Measurements from ENCODE around the gene ABO. TPM values are rescaled to one million over a fixed set of nuclear protein-coding genes. Genes with fewer than 3 reads are reported as not detected.

ABO gene
- total and polyA plus RNA-seq, 9 of the 15 experiments (the other 6 are each of a cell fraction or from before 2014, with no cell fraction given) = 5.0 to 21.9 (median 11.9) TPM

DNA sequence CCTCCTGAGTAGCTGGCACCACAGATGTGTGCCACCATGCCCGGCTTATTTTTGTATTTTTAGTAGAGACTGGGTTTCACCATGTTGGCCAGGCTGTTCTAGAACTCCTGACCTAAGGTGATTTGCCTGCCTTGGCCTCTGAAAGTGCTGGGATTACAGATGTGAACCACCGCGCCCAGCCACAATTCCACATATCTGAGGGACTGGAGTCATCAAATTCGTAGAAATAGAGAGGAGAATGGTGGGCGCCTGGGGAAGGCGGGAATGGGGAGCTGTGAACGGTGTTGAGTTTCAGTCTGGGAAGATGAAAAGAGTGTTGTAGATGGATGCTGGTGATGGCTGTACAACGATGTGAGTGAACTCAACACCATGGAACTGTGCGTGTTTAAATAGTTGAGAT, 1.9 kb upstream of the ABO start:
- no peaks in the 10 kb centered on the region for H3K9me1 ChIP-seq (ENCODE audit: control insufficient read depth, insufficient read depth, low read length)
- peaks cover under 1% of the 10 kb centered on the region; the same call in 1 of the 3 replicates for H3K36me3 ChIP-seq (ENCODE audit: control insufficient read depth, insufficient read depth, low read length)
- no peak overlapping the region for H3K9ac ChIP-seq (ENCODE audit: insufficient read depth in 1 of 2, low read depth in 2 of 2, low read length in 2 of 2)
- intact Hi-C loops (cut with micrococcal nuclease) (loop anchor here (10.0 kb wide), 1 partner anchor 48 kb away; no protein-coding TSS in a partner anchor), in situ Hi-C loops (cut with MboI) (no loop called here)
- WGBS (ENCODE audit: insufficient coverage, low coverage, missing lambda C conversion rate) = 84% methylated on average over 9 of the region's 9 CpGs
- DNase-seq (ENCODE audit: extremely low read depth in 1 of 4, low spot score in 3 of 4) = no peak
- H3K4me1 ChIP-seq (replicated peaks in 1 of 2; ENCODE audit: control insufficient read depth in 2 of 2, insufficient read depth in 2 of 2, low read length in 2 of 2) = peaks cover 42 to 43% of the 10 kb centered on the region in 2 experiments
- ChIA-PET POLR2A (interaction anchor here (0.5 to 1.4 kb wide), 2 partner anchors 17 to 66 kb away, joined by 3 to 4 read pairs; no protein-coding TSS in a partner anchor), CTCF (ENCODE audit: low intra/inter-chr PET ratio) (no interaction called here)
- H3K4me3 ChIP-seq = no peak overlapping the region
- peaks cover 7% of the 10 kb centered on the region; the same call in 1 of the 2 replicates for H3K9me3 ChIP-seq (replicated peaks; ENCODE audit: control insufficient read depth, insufficient read depth, low read depth, low read length)
- H3K27ac ChIP-seq (ENCODE audit: extremely low read depth, low read depth, low read length) = no peak overlapping the region
- no TSS peak for BruUV-seq (replicated peaks)
- no peak for FAIRE-seq
- ATAC-seq = no peak
- H3K4me2 ChIP-seq (ENCODE audit: insufficient read depth, low read length) = no peak overlapping the region
- TF ChIP-seq KLF16 (IDR thresholded peaks at IDR 0.05) (no peak), NELFE (IDR thresholded peaks at IDR 0.05; ENCODE audit: insufficient read depth, insufficient read length) (no peak)
- TF ChIP-seq, protein P1, sequence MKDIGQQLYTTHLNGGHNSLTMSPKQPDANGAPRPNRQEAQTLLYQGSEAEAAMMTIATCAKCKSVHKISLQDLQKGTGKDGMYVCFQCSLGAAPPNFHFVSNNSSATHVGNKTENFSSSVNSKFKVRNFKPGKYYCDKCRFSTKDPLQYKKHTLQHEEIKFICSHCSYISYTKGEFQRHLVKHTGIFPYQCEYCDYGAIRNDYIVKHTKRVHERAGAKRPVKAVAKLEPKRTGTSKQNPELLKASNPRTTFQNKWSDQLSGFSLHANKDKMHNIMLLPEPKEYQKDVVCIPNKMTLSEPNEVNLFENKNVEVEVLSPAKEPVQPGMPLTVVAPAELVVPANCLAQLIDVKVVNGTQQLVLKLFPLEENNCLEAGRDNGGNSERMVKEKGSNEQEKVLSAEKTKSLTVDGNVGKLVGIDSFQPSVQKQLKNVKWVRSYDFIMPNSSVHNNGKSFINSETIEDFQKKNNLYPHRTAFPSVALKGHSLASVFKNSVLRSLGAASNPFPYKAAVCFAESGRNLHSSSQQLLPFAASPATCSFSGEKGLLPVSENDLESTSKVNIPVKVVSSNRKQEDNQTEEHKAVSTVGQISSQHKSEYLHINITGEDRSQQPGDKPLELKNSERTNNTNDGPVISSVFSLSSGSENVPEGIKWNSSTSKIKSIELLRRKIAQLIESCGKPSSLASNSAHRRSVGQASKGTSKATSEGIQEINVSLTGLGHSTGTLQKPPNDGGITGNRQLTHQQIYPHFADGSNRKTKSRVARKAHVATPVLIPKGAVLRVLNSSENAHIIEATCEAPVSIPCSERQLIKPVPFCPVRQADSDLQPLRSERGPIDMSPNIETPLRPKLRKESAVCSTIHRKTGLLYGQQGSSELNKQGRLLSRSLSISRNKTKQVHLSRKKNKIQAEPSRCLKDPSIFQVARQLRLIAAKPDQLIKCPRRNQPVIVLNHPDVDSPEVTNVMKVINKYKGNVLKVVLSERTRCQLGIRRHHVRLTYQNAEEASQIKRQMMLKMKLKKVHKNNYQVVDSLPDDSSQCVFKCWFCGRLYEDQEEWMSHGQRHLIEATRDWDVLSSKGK (CRISPR knock-in tag; IDR thresholded peaks at IDR 0.05) = no peak
- TF ChIP-seq, protein P2, sequence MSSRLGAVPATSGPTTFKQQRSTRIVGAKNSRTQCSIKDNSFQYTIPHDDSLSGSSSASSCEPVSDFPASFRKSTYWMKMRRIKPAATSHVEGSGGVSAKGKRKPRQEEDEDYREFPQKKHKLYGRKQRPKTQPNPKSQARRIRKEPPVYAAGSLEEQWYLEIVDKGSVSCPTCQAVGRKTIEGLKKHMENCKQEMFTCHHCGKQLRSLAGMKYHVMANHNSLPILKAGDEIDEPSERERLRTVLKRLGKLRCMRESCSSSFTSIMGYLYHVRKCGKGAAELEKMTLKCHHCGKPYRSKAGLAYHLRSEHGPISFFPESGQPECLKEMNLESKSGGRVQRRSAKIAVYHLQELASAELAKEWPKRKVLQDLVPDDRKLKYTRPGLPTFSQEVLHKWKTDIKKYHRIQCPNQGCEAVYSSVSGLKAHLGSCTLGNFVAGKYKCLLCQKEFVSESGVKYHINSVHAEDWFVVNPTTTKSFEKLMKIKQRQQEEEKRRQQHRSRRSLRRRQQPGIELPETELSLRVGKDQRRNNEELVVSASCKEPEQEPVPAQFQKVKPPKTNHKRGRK (tag; IDR thresholded peaks at IDR 0.05) = no peak
- no peak overlapping the region for H2AFZ ChIP-seq (ENCODE audit: low read depth, low read length)
- H4K20me1 ChIP-seq (replicated peaks; ENCODE audit: control insufficient read depth, insufficient read depth, low read length) = no peaks in the 10 kb centered on the region
- peaks cover 42% of the 10 kb centered on the region for H3K79me2 ChIP-seq (ENCODE audit: control insufficient read depth, insufficient read depth, low read length)
- H3K27me3 ChIP-seq (ENCODE audit: control insufficient read depth in 2 of 2, insufficient read depth in 2 of 2, low read length in 2 of 2) = no peaks in the 10 kb centered on the region

Measured in K562 (cell line).